IMR-90 (cell line): ENCODE data around the gene PSKH1. TPM values are rescaled to one million over a fixed set of nuclear protein-coding genes. Genes with fewer than 3 reads are reported as not detected.

Experiments used
- ATAC-seq: fragments of 200-7000 bp; cut with Tn5 transposase; 2 replicates; pipeline ENCODE4 v1.9.1; 2020; ENCODE audit warnings: low read depth, mild to moderate bottlenecking, moderate library complexity
- BruUV-seq: library from RNA; stranded (reverse); fragments of 400-500 nt; replicated peaks from 2 replicates; lab custom pipeline; 2021; lab: Mats Ljungman, UMichigan
- CTCF ChIA-PET: fragments of 300-600 bp; formaldehyde crosslinking; extraction: SDS; loops from one replicate; lab custom pipeline; 2021; ENCODE audit warnings: antibody characterized with exemption; lab: Yijun Ruan, JAX
- POLR2A ChIA-PET: fragments of 300-600 bp; sonication (Branson Sonifier 250); formaldehyde crosslinking; loops from one replicate; lab custom pipeline; 2022; ENCODE audit warnings: antibody characterized with exemption; ENCODE audit not compliant: unreplicated experiment; lab: Charles Lee
- DNase-seq: peaks from one replicate; pipeline ENCODE4 v3.0.0; 2013
- H2AFZ ChIP-seq: replicated peaks from 2 replicates; pipeline ENCODE3; 2013; ENCODE audit warnings: low read length, mild to moderate bottlenecking; ENCODE audit not compliant: poor library complexity
- H2AK5ac ChIP-seq: 2 replicates; pipeline ENCODE4 v1.6.1; 2013; ENCODE audit warnings: low read depth, low read length, inconsistent platforms
- H2AK9ac ChIP-seq: replicated peaks from 2 replicates; pipeline ENCODE3; 2013; ENCODE audit warnings: mild to moderate bottlenecking, low read depth, low read length, moderate library complexity; ENCODE audit not compliant: poor library complexity
- H2BK120ac ChIP-seq: 2 replicates; pipeline ENCODE4 v1.6.1; 2013; ENCODE audit warnings: low read depth, low read length, inconsistent platforms
- H2BK15ac ChIP-seq: 3 replicates; pipeline ENCODE4 v1.6.1; 2013; ENCODE audit warnings: low read depth, low read length, inconsistent platforms
- H2BK20ac ChIP-seq: 2 replicates; pipeline ENCODE4 v1.6.1; 2013; ENCODE audit warnings: low read depth, mild to moderate bottlenecking, inconsistent platforms, low read length, moderate library complexity
- H2BK5ac ChIP-seq: 2 replicates; pipeline ENCODE4 v1.6.1; 2013; ENCODE audit warnings: mild to moderate bottlenecking, low read depth, low read length, inconsistent platforms; ENCODE audit not compliant: poor library complexity, severe bottlenecking
- H3K14ac ChIP-seq: replicated peaks from 2 replicates; pipeline ENCODE4 v1.6.1; 2013; ENCODE audit warnings: low read depth, low read length, inconsistent platforms
- H3K18ac ChIP-seq: 2 replicates; pipeline ENCODE4 v1.6.1; 2013; ENCODE audit warnings: low read depth, low read length, control low read depth
- H3K23ac ChIP-seq: 2 replicates; pipeline ENCODE4 v1.6.1; 2013; ENCODE audit warnings: low read depth, low read length, inconsistent platforms
- H3K27ac ChIP-seq: 2 replicates; pipeline ENCODE4 v1.5.1; 2013; ENCODE audit warnings: mild to moderate bottlenecking, control low read depth, low read length; ENCODE audit not compliant: insufficient read depth
- H3K27me3 ChIP-seq: 2 replicates; pipeline ENCODE4 v1.6.1; 2013; ENCODE audit warnings: low read length; ENCODE audit not compliant: control insufficient read depth, insufficient read depth
- H3K36me3 ChIP-seq: 2 replicates; pipeline ENCODE4 v1.6.1; 2013; ENCODE audit warnings: low read length, mixed read lengths; ENCODE audit not compliant: control insufficient read depth, insufficient read depth
- H3K4ac ChIP-seq: 2 replicates; pipeline ENCODE4 v1.6.1; 2013; ENCODE audit warnings: low read depth, low read length, inconsistent platforms
- H3K4me1 ChIP-seq: 2 replicates; pipeline ENCODE4 v1.6.1; 2013; ENCODE audit warnings: low read length, mixed read lengths; ENCODE audit not compliant: control insufficient read depth, insufficient read depth
- H3K4me2 ChIP-seq: 2 replicates; pipeline ENCODE4 v1.6.1; 2013; ENCODE audit warnings: low read depth, mild to moderate bottlenecking, control low read depth, low read length, moderate library complexity
- H3K4me3 ChIP-seq: 2 replicates; pipeline ENCODE4 v1.5.1; 2013; ENCODE audit warnings: low read depth, mild to moderate bottlenecking, control low read depth, low read length, moderate library complexity; ENCODE audit not compliant: insufficient read depth
- H3K56ac ChIP-seq: 2 replicates; pipeline ENCODE4 v1.6.1; 2013; ENCODE audit warnings: low read length, inconsistent platforms; ENCODE audit not compliant: insufficient read depth; ENCODE audit errors: extremely low read depth
- H3K79me1 ChIP-seq, 2 experiments: 2 replicates each; pipeline ENCODE4 v1.6.1; 2013; ENCODE audit warnings: low read length in 2 of 2, inconsistent platforms in 1 of 2, low read depth in 1 of 2
- H3K9ac ChIP-seq: 2 replicates; pipeline ENCODE4 v1.6.1; 2013; ENCODE audit warnings: low read depth, low read length, control low read depth
- H3K9me1 ChIP-seq: 2 replicates; pipeline ENCODE4 v1.6.1; 2013; ENCODE audit warnings: low read length, inconsistent platforms; ENCODE audit not compliant: insufficient read depth
- H3K9me3 ChIP-seq: 2 replicates; pipeline ENCODE4 v1.6.1; 2013; ENCODE audit warnings: low read length; ENCODE audit not compliant: control insufficient read depth, insufficient read depth
- H4K20me1 ChIP-seq: 2 replicates; pipeline ENCODE4 v1.6.1; 2013; ENCODE audit warnings: low read length, inconsistent platforms; ENCODE audit not compliant: insufficient read depth
- H4K5ac ChIP-seq: 2 replicates; pipeline ENCODE4 v1.6.1; 2013; ENCODE audit warnings: mild to moderate bottlenecking, low read depth, low read length, control low read depth
- H4K8ac ChIP-seq, 2 experiments: 2 replicates each; pipeline ENCODE4 v1.6.1; 2013; ENCODE audit warnings: low read depth in 2 of 2, low read length in 2 of 2, control low read depth in 1 of 2, inconsistent platforms in 1 of 2
- H4K91ac ChIP-seq: 2 replicates; pipeline ENCODE4 v1.6.1; 2013; ENCODE audit warnings: low read depth, low read length, inconsistent platforms; ENCODE audit not compliant: insufficient read depth
- MAFK ChIP-seq: IDR thresholded peaks from 2 replicates; pipeline ENCODE4 v1.6.1; 2012; ENCODE audit warnings: low read depth, low read length, improper control_type of control experiment
- WGBS, 2 experiments: methylation state at CpG; one replicate each; pipeline versions ENCODE4 v1.1.5 to v1.1.7; 2013; ENCODE audit warnings: missing lambda C conversion rate in 2 of 2; ENCODE audit not compliant: insufficient read length in 1 of 2; ENCODE audit errors: extremely low coverage in 2 of 2; 5-methylcytosine and 5-hydroxymethylcytosine counted together
- dilution Hi-C: fragments of 300-500 bp; cut with HindIII; formaldehyde crosslinking; loops from one replicate; pipeline ENCODE4 v1.14.3; 2018; ENCODE audit warnings: low sequenced_read_pairs; ENCODE audit not compliant: unreplicated experiment
- in situ Hi-C: fragments of 300-500 bp; cut with MboI; formaldehyde crosslinking; loops from 3 replicates; pipeline ENCODE4 v1.14.3; 2019; ENCODE audit warnings: low sequenced_read_pairs, inconsistent platforms, mixed read lengths
- intact Hi-C: fragments of 100-400 bp; cut with micrococcal nuclease; formaldehyde crosslinking; loops from 2 replicates; pipeline ENCODE4 v1.10.0; 2022
- polyA plus RNA-seq, 3 experiments: library from polyadenylated mRNA; depleted of rRNA; stranded (reverse); fragments of >200 nt; gene quantifications; 2 replicates each; pipeline ENCODE4 v1.2.3, GENCODE V29; 2012; ENCODE audit warnings: low replicate concordance in 1 of 3
- total RNA-seq: library from RNA; depleted of rRNA; stranded (reverse); fragments of >200 nt; gene quantifications from 2 replicates; pipeline ENCODE4 v1.2.3, GENCODE V29; 2012
- TF ChIP-seq, protein P1 (sequence below): conservative IDR thresholded peaks from 2 replicates; pipeline ENCODE4 v1.5.1; 2012; ENCODE audit warnings: mild to moderate bottlenecking, low read depth, low read length, improper control_type of control experiment

PSKH1 gene
- total and polyA plus RNA-seq, 2 of the 4 experiments (the other 2 are of a cell fraction), result 11.5 to 26.7 TPM

DNA sequence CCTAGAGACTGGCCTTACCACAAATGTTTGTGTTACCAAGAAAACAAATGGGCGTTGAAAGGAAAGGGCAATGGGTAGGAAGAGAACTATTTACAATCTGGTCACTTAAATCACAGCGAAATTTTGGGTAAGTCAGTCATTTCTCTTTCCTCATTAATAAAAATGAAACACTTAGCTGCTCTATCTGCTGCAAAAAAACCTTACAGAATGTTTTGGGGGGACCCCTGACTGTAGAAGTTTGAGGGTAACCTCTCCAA, 47.1 kb upstream of the PSKH1 start:
- H2BK20ac ChIP-seq, result peak overlapping the region; percentile 4; the same call in 1 of the 2 replicates
- H4K5ac ChIP-seq, result peak overlapping the region; percentile 98
- WGBS, 2 experiments, result no CpG with 5 or more reads among the region's 2 CpGs
- peak overlapping the region; percentile 96 for H3K23ac ChIP-seq
- in situ Hi-C loops, result no loop called here
- H3K9me1 ChIP-seq, result peaks cover 21% of the 10 kb centered on the region
- DNase-seq (no peak), ATAC-seq (no peak)
- peak overlapping the region; percentile 91 for H3K18ac ChIP-seq
- H3K9me3 ChIP-seq, result no peaks in the 10 kb centered on the region
- peak overlapping the region; percentile 93 for H2AK9ac ChIP-seq
- no peaks in the 10 kb centered on the region for H3K27me3 ChIP-seq
- H3K9ac ChIP-seq, result peak overlapping the region; percentile 94
- H3K4me2 ChIP-seq, result peak overlapping the region; percentile 96
- peak overlapping the region; percentile 91 for H2BK5ac ChIP-seq
- H3K4me3 ChIP-seq, result peak overlapping the region; percentile 53
- TF ChIP-seq, protein P1, sequence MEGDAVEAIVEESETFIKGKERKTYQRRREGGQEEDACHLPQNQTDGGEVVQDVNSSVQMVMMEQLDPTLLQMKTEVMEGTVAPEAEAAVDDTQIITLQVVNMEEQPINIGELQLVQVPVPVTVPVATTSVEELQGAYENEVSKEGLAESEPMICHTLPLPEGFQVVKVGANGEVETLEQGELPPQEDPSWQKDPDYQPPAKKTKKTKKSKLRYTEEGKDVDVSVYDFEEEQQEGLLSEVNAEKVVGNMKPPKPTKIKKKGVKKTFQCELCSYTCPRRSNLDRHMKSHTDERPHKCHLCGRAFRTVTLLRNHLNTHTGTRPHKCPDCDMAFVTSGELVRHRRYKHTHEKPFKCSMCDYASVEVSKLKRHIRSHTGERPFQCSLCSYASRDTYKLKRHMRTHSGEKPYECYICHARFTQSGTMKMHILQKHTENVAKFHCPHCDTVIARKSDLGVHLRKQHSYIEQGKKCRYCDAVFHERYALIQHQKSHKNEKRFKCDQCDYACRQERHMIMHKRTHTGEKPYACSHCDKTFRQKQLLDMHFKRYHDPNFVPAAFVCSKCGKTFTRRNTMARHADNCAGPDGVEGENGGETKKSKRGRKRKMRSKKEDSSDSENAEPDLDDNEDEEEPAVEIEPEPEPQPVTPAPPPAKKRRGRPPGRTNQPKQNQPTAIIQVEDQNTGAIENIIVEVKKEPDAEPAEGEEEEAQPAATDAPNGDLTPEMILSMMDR, result no peak
- no peak for TF ChIP-seq MAFK
- H2AFZ ChIP-seq, result peak overlapping the region; percentile 94
- H3K79me1 ChIP-seq, result peaks cover 24 to 67% of the 10 kb centered on the region in 2 experiments
- peak overlapping the region; percentile 76 for H3K56ac ChIP-seq
- H3K4me1 ChIP-seq, result peaks cover 13% of the 10 kb centered on the region
- dilution Hi-C loops, result no loop called here
- peak overlapping the region; percentile 83 to 95 for H4K8ac ChIP-seq
- ChIA-PET POLR2A (no interaction called here), CTCF (no interaction called here)
- peak overlapping the region; percentile 12; the same call in 1 of the 3 replicates for H2BK15ac ChIP-seq
- peak overlapping the region; percentile 83 for H2AK5ac ChIP-seq
- H4K20me1 ChIP-seq, result peaks cover 43% of the 10 kb centered on the region
- H2BK120ac ChIP-seq, result peak overlapping the region; percentile 76; the same call in 1 of the 2 replicates
- intact Hi-C loops, result loop anchor here (2.0 kb wide), 1 partner anchor 27 kb away; the partner anchor contains the start of gene EDC4
- peak overlapping the region; percentile 98 for H3K27ac ChIP-seq
- H3K4ac ChIP-seq, result peak overlapping the region; percentile 92
- H3K36me3 ChIP-seq, result 0 out of 2 replicates have a peak, but pooled peaks cover 2% of the 10 kb centered on the region
- no TSS peak for BruUV-seq
- peak overlapping the region; percentile 88 for H3K14ac ChIP-seq
- H4K91ac ChIP-seq, result peak overlapping the region; percentile 85
